SK-N-SH (cell line): ENCODE results near the gene B3GALT6. TPM values are rescaled to one million over a fixed set of nuclear protein-coding genes. Genes with fewer than 3 reads are reported as not detected.

ENCODE experiments used
- CTCF ChIA-PET: fragments of 300-600, 350-600 bp; formaldehyde crosslinking; extraction: SDS; loops from one replicate; lab custom pipeline; 2021; lab: Yijun Ruan, JAX
- POLR2A ChIA-PET: fragments of 350-600 bp; sonication (Branson Sonifier 250); formaldehyde crosslinking; extraction: SDS; loops from one replicate; lab custom pipeline; 2020; ENCODE audit warnings: antibody characterized with exemption, inconsistent platforms; lab: Yijun Ruan, JAX
- DNase-seq: peaks from one replicate; pipeline ENCODE4 v3.0.0; 2012
- H2AFZ ChIP-seq: fragments of 200-600 bp; sonication (generic); 2 replicates; pipeline ENCODE4 v1.8.1; 2016; ENCODE audit warnings: antibody characterized with exemption, mild to moderate bottlenecking, low read depth
- H3F3A ChIP-seq: fragments of 200-600 bp; sonication (generic); replicated peaks from 2 replicates; pipeline ENCODE3; 2016; ENCODE audit warnings: antibody characterized with exemption, mild to moderate bottlenecking; ENCODE audit not compliant: insufficient read depth
- H3K27ac ChIP-seq, 2 experiments: fragments of 200-500 bp in 1 of 2; fragments of 200-600 bp in 1 of 2; sonication (Bioruptor generic) in 1 of 2; sonication (generic), shearing (Covaris generic) in 1 of 2; 2 replicates each; pipeline versions ENCODE4 v1.5.1 to v1.6.1; 2014 to 2016; ENCODE audit warnings: low read depth in 2 of 2, inconsistent platforms in 1 of 2, low read length in 1 of 2, mild to moderate bottlenecking in 1 of 2, mixed read lengths in 1 of 2
- H3K27me3 ChIP-seq: fragments of 200-600 bp; sonication (generic), shearing (Covaris generic); 2 replicates; pipeline ENCODE4 v1.6.1; 2016; ENCODE audit warnings: mixed run types; ENCODE audit not compliant: insufficient read depth
- H3K36me3 ChIP-seq, 2 experiments: fragments of 200-500 bp in 1 of 2; fragments of 200-600 bp in 1 of 2; sonication (Bioruptor generic) in 1 of 2; sonication (generic) in 1 of 2; replicated peaks in 1 of 2; 2 replicates each; pipeline versions ENCODE3 to v1.5.1; 2014 to 2016; ENCODE audit warnings: low read length in 1 of 2, mild to moderate bottlenecking in 1 of 2; ENCODE audit not compliant: insufficient read depth in 2 of 2, control insufficient read depth in 1 of 2
- H3K4me1 ChIP-seq, 2 experiments: fragments of 200-500 bp in 1 of 2; fragments of 200-600 bp in 1 of 2; sonication (Bioruptor generic) in 1 of 2; sonication (generic), shearing (Covaris generic) in 1 of 2; 2 replicates each; pipeline versions ENCODE4 v1.5.1 to v1.6.1; 2014 to 2016; ENCODE audit warnings: low read depth in 1 of 2, low read length in 1 of 2, mixed run types in 1 of 2; ENCODE audit not compliant: insufficient read depth in 2 of 2, control insufficient read depth in 1 of 2
- H3K4me2 ChIP-seq: fragments of 200-600 bp; sonication (generic), shearing (Covaris generic); 2 replicates; pipeline ENCODE4 v1.6.1; 2017; ENCODE audit warnings: mixed run types
- H3K4me3 ChIP-seq, 2 experiments: fragments of 200-500 bp in 1 of 2; fragments of 200-600 bp in 1 of 2; sonication (Bioruptor generic) in 1 of 2; sonication (generic), shearing (Covaris generic) in 1 of 2; 2 replicates each; pipeline versions ENCODE4 v1.5.1 to v1.8.1; 2014 to 2016; ENCODE audit warnings: low read depth in 2 of 2, inconsistent platforms in 1 of 2, low read length in 1 of 2, mild to moderate bottlenecking in 1 of 2, mixed read lengths in 1 of 2, moderate library complexity in 1 of 2
- H3K79me2 ChIP-seq: fragments of 200-600 bp; sonication (generic); 2 replicates; pipeline ENCODE4 v1.8.1; 2017; ENCODE audit warnings: mild to moderate bottlenecking; ENCODE audit not compliant: insufficient read depth
- H3K9ac ChIP-seq: fragments of 200-600 bp; sonication (generic); 2 replicates; pipeline ENCODE4 v1.6.1; 2017; ENCODE audit warnings: mixed run types
- H3K9me2 ChIP-seq: fragments of 200-600 bp; sonication (generic); 2 replicates; pipeline ENCODE4 v1.6.1; 2017; ENCODE audit warnings: mixed run types
- H3K9me3 ChIP-seq: fragments of 200-600 bp; sonication (generic); 2 replicates; pipeline ENCODE4 v1.6.1; 2017; ENCODE audit warnings: mixed run types, mild to moderate bottlenecking, moderate library complexity
- H4K20me1 ChIP-seq: fragments of 200-600 bp; sonication (generic); 2 replicates; pipeline ENCODE4 v1.6.1; 2017; ENCODE audit warnings: mild to moderate bottlenecking, mixed run types; ENCODE audit not compliant: insufficient read depth
- CHD2 ChIP-seq: fragments of 150-350 bp; IDR thresholded peaks from 2 replicates; pipeline ENCODE4 v1.6.1; 2018; ENCODE audit warnings: low read length; ENCODE audit not compliant: partially characterized antibody
- EP300 ChIP-seq, 2 experiments: IDR thresholded peaks; 2 replicates each; pipeline versions ENCODE4 v1.4.0 to v1.6.1; 2012; ENCODE audit warnings: borderline replicate concordance in 1 of 2, low read depth in 1 of 2, low read length in 1 of 2
- FOSL2 ChIP-seq: IDR thresholded peaks from 2 replicates; pipeline ENCODE4 v1.4.0; 2012; ENCODE audit warnings: low read depth, mild to moderate bottlenecking, moderate library complexity, borderline replicate concordance
- FOXJ3 ChIP-seq: sonication (generic); formaldehyde crosslinking; IDR thresholded peaks from 2 replicates; pipeline ENCODE4 v1.5.1; 2020; ENCODE audit warnings: mild to moderate bottlenecking, missing genetic modification reagents
- FOXM1 ChIP-seq: IDR thresholded peaks from 2 replicates; pipeline ENCODE4 v1.4.0; 2012; ENCODE audit warnings: low read depth, mild to moderate bottlenecking
- MEF2A ChIP-seq: IDR thresholded peaks from 2 replicates; pipeline ENCODE4 v1.4.0; 2012; ENCODE audit warnings: low read depth, borderline replicate concordance
- MXI1 ChIP-seq: IDR thresholded peaks from 2 replicates; pipeline ENCODE4 v1.6.1; 2012; ENCODE audit warnings: mild to moderate bottlenecking, low read depth, low read length, improper control_type of control experiment
- NFIC ChIP-seq: IDR thresholded peaks from 2 replicates; pipeline ENCODE4 v1.4.0; 2012; ENCODE audit warnings: borderline replicate concordance
- NRF1 ChIP-seq: IDR thresholded peaks from 2 replicates; pipeline ENCODE4 v1.6.1; 2012; ENCODE audit warnings: low read depth, mild to moderate bottlenecking, low read length
- PBX3 ChIP-seq: IDR thresholded peaks from 2 replicates; pipeline ENCODE4; 2012
- POLR2AphosphoS5 ChIP-seq: IDR thresholded peaks from 2 replicates; pipeline ENCODE4 v1.6.1; 2012; ENCODE audit warnings: low read depth, low read length
- RAD21 ChIP-seq: IDR thresholded peaks from 2 replicates; pipeline ENCODE4 v1.6.1; 2012; ENCODE audit warnings: mild to moderate bottlenecking, low read length
- RCOR1 ChIP-seq: fragments of 150-350 bp; IDR thresholded peaks from 2 replicates; pipeline ENCODE4 v1.6.1; 2017; ENCODE audit warnings: antibody characterized with exemption, low read length
- REST ChIP-seq: IDR thresholded peaks from 2 replicates; pipeline ENCODE4 v1.6.1; 2012; ENCODE audit warnings: mild to moderate bottlenecking, low read depth, low read length, moderate library complexity
- RFX5 ChIP-seq: IDR thresholded peaks from 2 replicates; pipeline ENCODE4 v1.6.1; 2012; ENCODE audit warnings: mild to moderate bottlenecking, improper control_type of control experiment, low read length
- RXRA ChIP-seq: IDR thresholded peaks from 2 replicates; pipeline ENCODE4 v1.4.0; 2012; ENCODE audit warnings: low read depth, mild to moderate bottlenecking, borderline replicate concordance
- TCF12 ChIP-seq: IDR thresholded peaks from 2 replicates; pipeline ENCODE4 v1.4.0; 2012
- TEAD4 ChIP-seq: IDR thresholded peaks from 2 replicates; pipeline ENCODE4 v1.4.0; 2012; ENCODE audit warnings: mild to moderate bottlenecking, borderline replicate concordance; ENCODE audit not compliant: insufficient read depth
- WGBS: methylation state at CpG from one replicate; pipeline ENCODE4 v1.1.6; 2017; ENCODE audit warnings: low lambda C conversion rate; 5-methylcytosine and 5-hydroxymethylcytosine counted together
- polyA plus RNA-seq, 3 experiments: library from polyadenylated mRNA; depleted of rRNA; stranded (reverse); fragments of >200 nt; gene quantifications; 2 replicates each; pipeline ENCODE4 v1.2.3, GENCODE V29; 2012
- TF ChIP-seq, protein P1 (sequence below): fragments of 150-350 bp; IDR thresholded peaks from 2 replicates; pipeline ENCODE4 v1.6.1; 2016; ENCODE audit warnings: mild to moderate bottlenecking, low read depth, low read length

B3GALT6 gene
- polyA plus RNA-seq, 1 of the 3 experiments (the other 2 are of a cell fraction), result 38.8 TPM

- TF ChIP-seq PBX3 (no peak), NFIC (no peak)
Measured at GRCh38 chr1:1196431-1197187, 35.4 kb upstream of the B3GALT6 start (continued).

DNA sequence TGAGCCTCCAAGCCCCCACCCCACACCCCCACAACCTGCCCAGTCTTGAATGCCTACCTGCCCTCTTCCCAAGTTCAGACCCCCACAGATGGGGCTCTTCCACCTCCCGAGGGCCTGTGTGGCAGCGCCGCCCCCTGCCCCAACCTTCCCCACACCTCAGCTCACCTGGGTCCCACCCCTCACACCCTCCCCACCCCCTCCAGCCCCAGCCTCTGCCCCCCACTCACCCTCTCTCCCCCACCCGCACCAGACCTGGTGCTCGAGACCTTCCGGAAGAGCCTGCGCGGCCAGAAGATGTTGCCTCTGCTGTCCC, 34.9 kb upstream of the B3GALT6 start:
- peak; percentile 20 for DNase-seq
- no peaks in the 10 kb centered on the region for H3K4me1 ChIP-seq
- H3K36me3 ChIP-seq, result no peaks in the 10 kb centered on the region
- WGBS, result 81% methylated on average over 8 of the region's 8 CpGs
- H3K4me2 ChIP-seq, result no peak overlapping the region
- ChIA-PET CTCF (interaction anchor here (3.1 kb wide), 1 partner anchor 75 kb away, joined by 14 read pairs; no protein-coding TSS in a partner anchor), POLR2A (no interaction called here)
- H3F3A ChIP-seq, result no peaks in the 10 kb centered on the region
- no peaks in the 10 kb centered on the region for H3K9me3 ChIP-seq
- no peaks in the 10 kb centered on the region for H3K27me3 ChIP-seq
- no peak overlapping the region for H3K27ac ChIP-seq
- no peak overlapping the region for H3K9ac ChIP-seq
- no peak overlapping the region for H2AFZ ChIP-seq
- H3K79me2 ChIP-seq, result no peaks in the 10 kb centered on the region
- TF ChIP-seq RCOR1 (no peak), EP300 (IDR thresholded peaks at IDR 0.05; ENCODE audit: borderline replicate concordance in 1 of 2, low read depth in 1 of 2, low read length in 1 of 2) (no peak), FOXM1 (no peak), FOSL2 (no peak), TCF12 (no peak), MXI1 (no peak), CHD2 (no peak), POLR2AphosphoS5 (no peak), RFX5 (no peak), MEF2A (no peak), REST (no peak), TEAD4 (no peak), RAD21 (no peak), FOXJ3 (CRISPR knock-in tag) (no peak), PBX3 (no peak), NRF1 (no peak), RXRA (no peak)
- TF ChIP-seq, protein P1, sequence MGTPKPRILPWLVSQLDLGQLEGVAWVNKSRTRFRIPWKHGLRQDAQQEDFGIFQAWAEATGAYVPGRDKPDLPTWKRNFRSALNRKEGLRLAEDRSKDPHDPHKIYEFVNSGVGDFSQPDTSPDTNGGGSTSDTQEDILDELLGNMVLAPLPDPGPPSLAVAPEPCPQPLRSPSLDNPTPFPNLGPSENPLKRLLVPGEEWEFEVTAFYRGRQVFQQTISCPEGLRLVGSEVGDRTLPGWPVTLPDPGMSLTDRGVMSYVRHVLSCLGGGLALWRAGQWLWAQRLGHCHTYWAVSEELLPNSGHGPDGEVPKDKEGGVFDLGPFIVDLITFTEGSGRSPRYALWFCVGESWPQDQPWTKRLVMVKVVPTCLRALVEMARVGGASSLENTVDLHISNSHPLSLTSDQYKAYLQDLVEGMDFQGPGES, result no peak
- H4K20me1 ChIP-seq, result no peaks in the 10 kb centered on the region
- no peak overlapping the region for H3K4me3 ChIP-seq
- H3K9me2 ChIP-seq, result no peaks in the 10 kb centered on the region
